Neural cell (in vitro differentiated cells): ENCODE measurements around the gene HSPA1A.

ENCODE experiments used
- CTCF ChIP-seq: fragments of 450-650 bp; IDR thresholded peaks from 2 replicates; pipeline ENCODE4 v1.5.1; 2014; ENCODE audit warnings: antibody characterized with exemption, mild to moderate bottlenecking, moderate library complexity; ENCODE audit not compliant: poor library complexity, severe bottlenecking
- RAD21 ChIP-seq: fragments of 450-650 bp; conservative IDR thresholded peaks from 2 replicates; pipeline ENCODE4 v1.6.1; 2014; ENCODE audit warnings: antibody characterized with exemption, mild to moderate bottlenecking, moderate library complexity
- SMC3 ChIP-seq: fragments of 450-650 bp; conservative IDR thresholded peaks from 2 replicates; pipeline ENCODE4 v1.6.1; 2014; ENCODE audit warnings: antibody characterized with exemption, mild to moderate bottlenecking, moderate library complexity; ENCODE audit not compliant: poor library complexity
- TAF1 ChIP-seq: IDR thresholded peaks from 2 replicates; pipeline ENCODE4 v1.6.1; 2012; ENCODE audit warnings: low read depth

GRCh38 chr6:31829633-31830283, 14.4 kb downstream of the HSPA1A start:
- TF ChIP-seq SMC3: peak; percentile 79
- TF ChIP-seq RAD21: peak; percentile 78
- peak; percentile 78 for TF ChIP-seq CTCF
- TF ChIP-seq TAF1: no peak
